GM19397 (cell line): ENCODE data around the gene RNF144A.
A peak's percentile ranks its signal among the peaks of the same experiment; 100 is the strongest.

Experiments used
- ATAC-seq: cut with Tn5 transposase; IDR thresholded peaks from one replicate; pipeline ENCODE4 v1.9.1; 2021; ENCODE audit warnings: mild to moderate bottlenecking, moderate library complexity; ENCODE audit not compliant: unreplicated experiment

Gene RNF144A

GRCh38 chr2:6906165-6906741 is 11.0 kb upstream of the RNF144A start:
- ATAC-seq: no peak

GRCh38 chr2:6908291-6908690 is 8.9 kb upstream of the RNF144A start:
- ATAC-seq: no peak

GRCh38 chr2:6909431-6910385 is 7.5 kb upstream of the RNF144A start:
- ATAC-seq: peak; percentile 98

- ATAC-seq: no peak
Measured at GRCh38 chr2:6911721-6912120, 5.5 kb upstream of the RNF144A start.

- ATAC-seq: no peak
Measured at GRCh38 chr2:6913415-6914157, 3.6 kb upstream of the RNF144A start.

- no peak for ATAC-seq
Measured at GRCh38 chr2:6914828-6915227, 2.4 kb upstream of the RNF144A start.

- ATAC-seq: no peak
Measured at GRCh38 chr2:6915399-6915798, 1.8 kb upstream of the RNF144A start.

- ATAC-seq: no peak
Measured at GRCh38 chr2:6916224-6916623, 988 bp upstream of the RNF144A start.

- ATAC-seq: no peak
Measured at GRCh38 chr2:6916736-6917070, 509 bp upstream of the RNF144A start.

GRCh38 chr2:6917761-6918421 is 679 bp downstream of the RNF144A start:
- peak; percentile 33 for ATAC-seq

GRCh38 chr2:6919901-6920742 is 2.9 kb downstream of the RNF144A start:
- no peak for ATAC-seq

GRCh38 chr2:6920743-6921064 is 3.5 kb downstream of the RNF144A start:
- ATAC-seq: no peak

GRCh38 chr2:6921321-6921922 is 4.2 kb downstream of the RNF144A start:
- no peak for ATAC-seq

- ATAC-seq: no peak
Measured at GRCh38 chr2:6922201-6922656, 5.0 kb downstream of the RNF144A start.

- no peak for ATAC-seq
Measured at GRCh38 chr2:6923319-6923718, 6.1 kb downstream of the RNF144A start.

- no peak for ATAC-seq
Measured at GRCh38 chr2:6924101-6924923, 7.1 kb downstream of the RNF144A start.

- ATAC-seq: no peak
Measured at GRCh38 chr2:6924924-6925409, 7.8 kb downstream of the RNF144A start.

- ATAC-seq: no peak
Measured at GRCh38 chr2:6926071-6926732, 9.0 kb downstream of the RNF144A start.
